Hepatocyte (in vitro differentiated cells): ENCODE data around the gene ADAM33. TPM values are rescaled to one million over a fixed set of nuclear protein-coding genes. Genes with fewer than 3 reads are reported as not detected.

Experiments
- DNase-seq: peaks from one replicate; pipeline ENCODE4 v3.0.0-alpha.2; 2016; ENCODE audit warnings: low spot score
- H2AFZ ChIP-seq: fragments of 200-600 bp; sonication (generic); 2 replicates; pipeline ENCODE4 v1.6.0; 2016; ENCODE audit warnings: antibody characterized with exemption, mild to moderate bottlenecking
- H3K27ac ChIP-seq: fragments of 200-600 bp; sonication (generic); 2 replicates; pipeline ENCODE4 v1.5.1; 2016; ENCODE audit warnings: mild to moderate bottlenecking
- H3K27me3 ChIP-seq: fragments of 200-600 bp; sonication (generic); 2 replicates; pipeline ENCODE4 v1.6.1; 2016
- H3K36me3 ChIP-seq: fragments of 200-600 bp; sonication (generic); replicated peaks from 2 replicates; pipeline ENCODE4 v1.5.1; 2016; ENCODE audit warnings: low read depth; ENCODE audit not compliant: insufficient read depth
- H3K4me1 ChIP-seq: fragments of 200-600 bp; sonication (generic); 2 replicates; pipeline ENCODE4 v1.5.1; 2016; ENCODE audit warnings: mild to moderate bottlenecking, moderate library complexity; ENCODE audit not compliant: insufficient read depth
- H3K4me2 ChIP-seq: fragments of 200-600 bp; sonication (generic); 2 replicates; pipeline ENCODE4 v1.6.0; 2016
- H3K4me3 ChIP-seq: fragments of 200-600 bp; sonication (generic); 2 replicates; pipeline ENCODE4 v1.5.1; 2016; ENCODE audit warnings: mild to moderate bottlenecking
- H3K79me2 ChIP-seq: fragments of 200-600 bp; sonication (generic); 2 replicates; pipeline ENCODE4 v1.6.0; 2017; ENCODE audit warnings: mild to moderate bottlenecking
- H3K9me2 ChIP-seq: fragments of 200-600 bp; sonication (generic); replicated peaks from 2 replicates; pipeline ENCODE4 v1.6.0; 2017; ENCODE audit warnings: mild to moderate bottlenecking; ENCODE audit not compliant: insufficient read depth
- H3K9me3 ChIP-seq: fragments of 200-600 bp; sonication (generic); 2 replicates; pipeline ENCODE4 v1.5.1; 2016; ENCODE audit warnings: low read depth, mild to moderate bottlenecking
- H4K20me1 ChIP-seq: fragments of 200-600 bp; sonication (generic); 2 replicates; pipeline ENCODE4 v1.6.0; 2016; ENCODE audit warnings: mild to moderate bottlenecking; ENCODE audit not compliant: insufficient read depth, poor library complexity, severe bottlenecking
- CTCF ChIP-seq: fragments of 200-600 bp; sonication (generic); IDR thresholded peaks from 2 replicates; pipeline ENCODE4 v1.5.1; 2016; ENCODE audit warnings: antibody characterized with exemption, mild to moderate bottlenecking; ENCODE audit not compliant: poor library complexity
- EZH2 ChIP-seq: fragments of 200-600 bp; sonication (generic); IDR thresholded peaks from 2 replicates; pipeline ENCODE4 v1.6.1; 2016; ENCODE audit warnings: antibody characterized with exemption, mild to moderate bottlenecking, borderline replicate concordance
- EZH2phosphoT487 ChIP-seq: fragments of 200-600 bp; sonication (generic); IDR thresholded peaks from one replicate; pipeline ENCODE4 v1.6.1; 2018; ENCODE audit warnings: antibody characterized with exemption, mild to moderate bottlenecking, low read depth, moderate library complexity; ENCODE audit not compliant: unreplicated experiment, severe bottlenecking
- WGBS: methylation state at CpG from one replicate; pipeline ENCODE4 v1.1.6; 2016; ENCODE audit warnings: low lambda C conversion rate; ENCODE audit errors: missing lambda C conversion rate; 5-methylcytosine and 5-hydroxymethylcytosine counted together
- polyA plus RNA-seq: library from polyadenylated mRNA; unstranded; fragments of >200 nt; fragmentation: Nextera tagmentation; extraction: Ambion mirVana; gene quantifications from 2 replicates; pipeline ENCODE4 v1.2.1, GENCODE V29; 2016
- total RNA-seq: library from RNA; depleted of rRNA; stranded (reverse); fragments of >200 nt; gene quantifications from 2 replicates; pipeline ENCODE4 v1.2.3, GENCODE V29; 2014

Gene ADAM33
- total and polyA plus RNA-seq, 2 experiments from 2014 or later: 18.9 to 41.6 TPM

- no peak overlapping the region for H3K27ac ChIP-seq
- H3K79me2 ChIP-seq: no peaks in the 10 kb centered on the region
- H3K4me3 ChIP-seq: no peak overlapping the region
- no peaks in the 10 kb centered on the region for H4K20me1 ChIP-seq
- no peaks in the 10 kb centered on the region for H3K27me3 ChIP-seq
- H3K9me3 ChIP-seq: no peaks in the 10 kb centered on the region
- 92% methylated on average over 16 of the region's 16 CpGs for WGBS
- no peak overlapping the region for H3K4me2 ChIP-seq
- no peak for DNase-seq
- no peaks in the 10 kb centered on the region for H3K4me1 ChIP-seq
- H3K36me3 ChIP-seq: no peaks in the 10 kb centered on the region
- no peak overlapping the region for H2AFZ ChIP-seq
- H3K9me2 ChIP-seq: no peaks in the 10 kb centered on the region
- TF ChIP-seq CTCF (no peak), EZH2 (no peak), EZH2phosphoT487 (no peak)
Observed at GRCh38 chr20:3628502-3629314, 53.1 kb downstream of the ADAM33 start.

- Histone ChIP-seq H2AFZ (no peak overlapping the region), H3K4me2 (no peak overlapping the region), H4K20me1 (no peaks in the 10 kb centered on the region), H3K79me2 (no peaks in the 10 kb centered on the region), H3K9me3 (no peaks in the 10 kb centered on the region), H3K36me3 (no peaks in the 10 kb centered on the region), H3K4me3 (no peak overlapping the region), H3K27me3 (no peaks in the 10 kb centered on the region), H3K9me2 (no peaks in the 10 kb centered on the region), H3K4me1 (no peaks in the 10 kb centered on the region), H3K27ac (no peak overlapping the region)
- 91% methylated on average over 2 of the region's 2 CpGs for WGBS
- no peak for TF ChIP-seq EZH2
- no peak for TF ChIP-seq CTCF
- TF ChIP-seq EZH2phosphoT487: no peak
- DNase-seq: no peak
Observed at GRCh38 chr20:3627476-3627875, 54.3 kb downstream of the ADAM33 start.

GRCh38 chr20:3622406-3622805 lies 59.4 kb downstream of the ADAM33 start:
- no peak overlapping the region for H3K4me2 ChIP-seq
- H3K4me3 ChIP-seq: no peak overlapping the region
- no peaks in the 10 kb centered on the region for H3K36me3 ChIP-seq
- H3K27ac ChIP-seq: no peak overlapping the region
- H3K9me3 ChIP-seq: no peaks in the 10 kb centered on the region
- no peak overlapping the region for H2AFZ ChIP-seq
- DNase-seq: no peak
- no peaks in the 10 kb centered on the region for H3K9me2 ChIP-seq
- no peaks in the 10 kb centered on the region for H3K4me1 ChIP-seq
- no peaks in the 10 kb centered on the region for H4K20me1 ChIP-seq
- no peak for TF ChIP-seq EZH2
- TF ChIP-seq EZH2phosphoT487: no peak
- TF ChIP-seq CTCF: no peak
- H3K27me3 ChIP-seq: no peaks in the 10 kb centered on the region
- WGBS: 87% methylated on average over 4 of the region's 4 CpGs
- no peaks in the 10 kb centered on the region for H3K79me2 ChIP-seq
